Measurements from ENCODE around the gene AGBL1. TPM values are rescaled to one million over a fixed set of nuclear protein-coding genes. Genes with fewer than 3 reads are reported as not detected.
A peak's percentile ranks its signal among the peaks of the same experiment; 100 is the strongest.

Gene AGBL1
- total RNA-seq, 1 donor from 2014 or later = not detected

DNA sequence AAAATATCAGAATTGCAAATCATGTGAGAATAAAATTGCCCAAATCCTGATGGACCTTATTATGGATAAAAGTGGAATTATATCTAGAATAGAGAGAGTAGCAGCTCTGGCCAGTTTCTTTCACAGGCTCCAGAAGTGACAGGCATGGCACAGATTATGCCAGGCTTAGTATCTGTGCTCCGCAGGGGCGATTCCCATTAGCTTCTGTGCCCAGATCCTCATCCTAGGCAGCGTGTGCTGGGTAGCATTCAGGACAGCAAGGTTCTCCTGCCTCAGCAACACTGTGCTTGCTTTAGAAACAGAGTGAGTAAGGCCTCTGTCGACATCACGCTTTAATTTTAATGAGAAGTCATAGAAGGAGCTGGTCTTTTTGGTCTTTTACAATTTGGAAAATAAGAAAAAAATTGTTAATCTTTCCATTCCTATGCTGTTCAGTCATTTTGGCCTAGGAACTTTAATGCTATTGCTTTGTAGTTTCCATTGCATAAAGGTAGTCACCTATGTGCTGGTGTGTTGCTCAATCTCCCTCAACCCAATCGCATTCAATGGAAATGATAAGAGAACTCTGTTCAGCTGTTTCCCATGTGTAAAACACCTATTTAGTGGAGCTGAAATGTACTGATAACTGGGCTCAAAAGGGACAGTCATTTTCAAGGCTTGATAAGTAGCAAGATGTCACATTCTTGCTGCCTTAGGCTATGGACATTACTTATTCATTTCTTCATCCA is 770.1 kb downstream of the AGBL1 start:
- no peaks in the 10 kb centered on the region for H4K20me1 ChIP-seq (ENCODE audit: insufficient read depth, low read length)
- H2AFZ ChIP-seq (ENCODE audit: low read depth, low read length) = no peak overlapping the region
- H3K9ac ChIP-seq (ENCODE audit: low read length) = no peak overlapping the region
- H3K27ac ChIP-seq (ENCODE audit: low read depth, low read length) = no peak overlapping the region
- H3K27me3 ChIP-seq (ENCODE audit: insufficient read depth, low read length) = no peaks in the 10 kb centered on the region
- no peaks in the 10 kb centered on the region for H3K36me3 ChIP-seq (ENCODE audit: insufficient read depth, low read length)
- no peaks in the 10 kb centered on the region for H3K36me3 Mint-ChIP-seq (ENCODE audit: low read depth, unreplicated experiment)
- no peaks in the 10 kb centered on the region for H3K9me3 ChIP-seq (ENCODE audit: insufficient read depth, low read depth, low read length)
- DNase-seq (ENCODE audit: low read depth) (no peak), FAIRE-seq (no peak)
- no peaks in the 10 kb centered on the region for H3K4me1 ChIP-seq (ENCODE audit: insufficient read depth, low read length)
- peaks cover 4% of the 10 kb centered on the region for H3K9me3 Mint-ChIP-seq (ENCODE audit: unreplicated experiment)
- peaks cover 5% of the 10 kb centered on the region for H3K27me3 Mint-ChIP-seq (ENCODE audit: low read depth, unreplicated experiment)
- H3K79me2 ChIP-seq (ENCODE audit: insufficient read depth, low read length) = no peaks in the 10 kb centered on the region
- H3K27ac Mint-ChIP-seq (ENCODE audit: unreplicated experiment) = no peak overlapping the region
- H3K4me3 Mint-ChIP-seq (ENCODE audit: unreplicated experiment) = no peak overlapping the region
- peaks cover 6% of the 10 kb centered on the region for H3K4me1 Mint-ChIP-seq (ENCODE audit: low read depth, unreplicated experiment)
- TF ChIP-seq, protein P1, sequence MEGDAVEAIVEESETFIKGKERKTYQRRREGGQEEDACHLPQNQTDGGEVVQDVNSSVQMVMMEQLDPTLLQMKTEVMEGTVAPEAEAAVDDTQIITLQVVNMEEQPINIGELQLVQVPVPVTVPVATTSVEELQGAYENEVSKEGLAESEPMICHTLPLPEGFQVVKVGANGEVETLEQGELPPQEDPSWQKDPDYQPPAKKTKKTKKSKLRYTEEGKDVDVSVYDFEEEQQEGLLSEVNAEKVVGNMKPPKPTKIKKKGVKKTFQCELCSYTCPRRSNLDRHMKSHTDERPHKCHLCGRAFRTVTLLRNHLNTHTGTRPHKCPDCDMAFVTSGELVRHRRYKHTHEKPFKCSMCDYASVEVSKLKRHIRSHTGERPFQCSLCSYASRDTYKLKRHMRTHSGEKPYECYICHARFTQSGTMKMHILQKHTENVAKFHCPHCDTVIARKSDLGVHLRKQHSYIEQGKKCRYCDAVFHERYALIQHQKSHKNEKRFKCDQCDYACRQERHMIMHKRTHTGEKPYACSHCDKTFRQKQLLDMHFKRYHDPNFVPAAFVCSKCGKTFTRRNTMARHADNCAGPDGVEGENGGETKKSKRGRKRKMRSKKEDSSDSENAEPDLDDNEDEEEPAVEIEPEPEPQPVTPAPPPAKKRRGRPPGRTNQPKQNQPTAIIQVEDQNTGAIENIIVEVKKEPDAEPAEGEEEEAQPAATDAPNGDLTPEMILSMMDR (IDR thresholded peaks at IDR 0.05; ENCODE audit: insufficient read depth, low read depth, low read length) = no peak
- no peak for TF ChIP-seq EZH2 (IDR thresholded peaks at IDR 0.05; ENCODE audit: insufficient read depth, low read length)
- H3K4me3 ChIP-seq (ENCODE audit: insufficient read depth, low read depth, low read length) = no peak overlapping the region
- no peak overlapping the region for H3K4me2 ChIP-seq (ENCODE audit: low read length)

- H3K4me1 Mint-ChIP-seq (ENCODE audit: low read depth, unreplicated experiment) = peaks cover 6% of the 10 kb centered on the region
- Histone ChIP-seq H3K27ac (ENCODE audit: low read depth, low read length) (no peak overlapping the region), H3K79me2 (ENCODE audit: insufficient read depth, low read length) (no peaks in the 10 kb centered on the region), H3K4me2 (ENCODE audit: low read length) (no peak overlapping the region), H3K9ac (ENCODE audit: low read length) (no peak overlapping the region), H2AFZ (ENCODE audit: low read depth, low read length) (no peak overlapping the region), H3K4me1 (ENCODE audit: insufficient read depth, low read length) (no peaks in the 10 kb centered on the region), H4K20me1 (ENCODE audit: insufficient read depth, low read length) (no peaks in the 10 kb centered on the region), H3K4me3 (ENCODE audit: insufficient read depth, low read depth, low read length) (no peak overlapping the region), H3K36me3 (ENCODE audit: insufficient read depth, low read length) (no peaks in the 10 kb centered on the region), H3K27me3 (ENCODE audit: insufficient read depth, low read length) (no peaks in the 10 kb centered on the region), H3K9me3 (ENCODE audit: insufficient read depth, low read depth, low read length) (no peaks in the 10 kb centered on the region)
- H3K27ac Mint-ChIP-seq (ENCODE audit: unreplicated experiment) = no peak overlapping the region
- DNase-seq (ENCODE audit: low read depth) (no peak), FAIRE-seq (no peak)
- peaks cover 3% of the 10 kb centered on the region for H3K9me3 Mint-ChIP-seq (ENCODE audit: unreplicated experiment)
- no peak overlapping the region for H3K4me3 Mint-ChIP-seq (ENCODE audit: unreplicated experiment)
- no peaks in the 10 kb centered on the region for H3K36me3 Mint-ChIP-seq (ENCODE audit: low read depth, unreplicated experiment)
- TF ChIP-seq EZH2 (IDR thresholded peaks at IDR 0.05; ENCODE audit: insufficient read depth, low read length) = no peak
- TF ChIP-seq, protein P1 (IDR thresholded peaks at IDR 0.05; ENCODE audit: insufficient read depth, low read depth, low read length) = no peak
- H3K27me3 Mint-ChIP-seq (ENCODE audit: low read depth, unreplicated experiment) = peaks cover 7% of the 10 kb centered on the region
Measured at GRCh38 chr15:86850939-86851338, 771.3 kb downstream of the AGBL1 start.

DNA sequence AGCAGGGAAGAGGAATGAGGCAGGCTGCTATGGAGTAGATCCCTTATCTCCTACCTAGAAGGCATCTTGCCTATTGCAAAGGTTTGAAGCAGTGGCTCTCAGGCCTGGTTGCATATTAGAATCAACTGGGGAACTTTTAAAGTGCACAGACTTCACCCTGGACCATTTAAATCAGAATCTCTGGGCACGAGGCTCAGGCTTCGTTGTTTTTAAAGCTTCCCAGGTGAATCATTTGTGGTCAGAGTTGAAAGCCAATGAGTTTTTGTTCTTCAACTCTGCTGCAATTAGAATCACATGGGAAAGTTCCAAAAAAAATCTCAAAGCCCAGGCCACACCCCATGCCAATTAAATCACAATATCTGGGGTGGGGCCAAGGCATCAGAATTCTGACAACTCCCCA is 773.1 kb downstream of the AGBL1 start:
- TF ChIP-seq, protein P1 (IDR thresholded peaks at IDR 0.05; ENCODE audit: insufficient read depth, low read depth, low read length) = no peak
- TF ChIP-seq EZH2 (IDR thresholded peaks at IDR 0.05; ENCODE audit: insufficient read depth, low read length) = no peak
- no peaks in the 10 kb centered on the region for H3K36me3 Mint-ChIP-seq (ENCODE audit: low read depth, unreplicated experiment)
- H3K9me3 ChIP-seq (ENCODE audit: insufficient read depth, low read depth, low read length) = no peaks in the 10 kb centered on the region
- H3K9me3 Mint-ChIP-seq (ENCODE audit: unreplicated experiment) = peaks cover 7% of the 10 kb centered on the region
- no peak overlapping the region for H3K27ac Mint-ChIP-seq (ENCODE audit: unreplicated experiment)
- no peak overlapping the region for H3K4me3 Mint-ChIP-seq (ENCODE audit: unreplicated experiment)
- FAIRE-seq = no peak
- no peak overlapping the region for H3K27ac ChIP-seq (ENCODE audit: low read depth, low read length)
- no peaks in the 10 kb centered on the region for H4K20me1 ChIP-seq (ENCODE audit: insufficient read depth, low read length)
- no peak overlapping the region for H3K4me3 ChIP-seq (ENCODE audit: insufficient read depth, low read depth, low read length)
- no peaks in the 10 kb centered on the region for H3K27me3 ChIP-seq (ENCODE audit: insufficient read depth, low read length)
- DNase-seq (ENCODE audit: low read depth) = peak; percentile 16
- peaks cover 7% of the 10 kb centered on the region for H3K27me3 Mint-ChIP-seq (ENCODE audit: low read depth, unreplicated experiment)
- H3K4me1 Mint-ChIP-seq (ENCODE audit: low read depth, unreplicated experiment) = peaks cover 3% of the 10 kb centered on the region
- no peaks in the 10 kb centered on the region for H3K36me3 ChIP-seq (ENCODE audit: insufficient read depth, low read length)
- no peaks in the 10 kb centered on the region for H3K79me2 ChIP-seq (ENCODE audit: insufficient read depth, low read length)
- no peak overlapping the region for H3K9ac ChIP-seq (ENCODE audit: low read length)
- H3K4me2 ChIP-seq (ENCODE audit: low read length) = no peak overlapping the region
- H2AFZ ChIP-seq (ENCODE audit: low read depth, low read length) = no peak overlapping the region
- H3K4me1 ChIP-seq (ENCODE audit: insufficient read depth, low read length) = no peaks in the 10 kb centered on the region
